PC-3 (cell line): ENCODE measurements around the gene NPR2.

Experiments used
- EZH2 ChIP-seq: fragments of 300-600 bp; sonication (generic); IDR thresholded peaks from one replicate; pipeline ENCODE4 v1.6.1; 2017; ENCODE audit warnings: antibody characterized with exemption, mild to moderate bottlenecking, low read length; ENCODE audit not compliant: unreplicated experiment
- TF ChIP-seq, protein P1 (sequence below): fragments of 300-600 bp; sonication (generic); conservative IDR thresholded peaks from 2 replicates; pipeline ENCODE4 v1.5.1; 2017; ENCODE audit warnings: antibody characterized with exemption, low read depth, mild to moderate bottlenecking, low read length

DNA sequence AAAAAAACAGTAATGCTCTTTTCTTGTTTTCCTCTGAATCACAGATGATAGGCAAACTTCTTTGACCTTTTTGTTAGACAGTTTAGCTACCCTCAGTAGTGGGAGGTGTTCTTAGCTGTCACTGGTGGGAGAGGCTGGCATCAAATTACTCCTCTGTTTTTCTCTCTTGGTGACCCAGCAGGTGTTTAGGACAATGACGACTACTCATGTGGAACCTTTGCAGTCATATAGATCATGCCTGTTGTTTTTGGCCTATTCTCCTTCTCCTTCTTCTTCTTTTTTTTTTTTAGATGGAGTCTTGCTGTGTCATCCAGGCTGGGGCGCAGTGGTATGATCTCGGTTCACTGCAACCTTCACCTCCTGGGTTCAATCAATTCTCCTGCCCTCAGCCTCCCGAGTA is 15.4 kb upstream of the NPR2 start:
- TF ChIP-seq, protein P1, sequence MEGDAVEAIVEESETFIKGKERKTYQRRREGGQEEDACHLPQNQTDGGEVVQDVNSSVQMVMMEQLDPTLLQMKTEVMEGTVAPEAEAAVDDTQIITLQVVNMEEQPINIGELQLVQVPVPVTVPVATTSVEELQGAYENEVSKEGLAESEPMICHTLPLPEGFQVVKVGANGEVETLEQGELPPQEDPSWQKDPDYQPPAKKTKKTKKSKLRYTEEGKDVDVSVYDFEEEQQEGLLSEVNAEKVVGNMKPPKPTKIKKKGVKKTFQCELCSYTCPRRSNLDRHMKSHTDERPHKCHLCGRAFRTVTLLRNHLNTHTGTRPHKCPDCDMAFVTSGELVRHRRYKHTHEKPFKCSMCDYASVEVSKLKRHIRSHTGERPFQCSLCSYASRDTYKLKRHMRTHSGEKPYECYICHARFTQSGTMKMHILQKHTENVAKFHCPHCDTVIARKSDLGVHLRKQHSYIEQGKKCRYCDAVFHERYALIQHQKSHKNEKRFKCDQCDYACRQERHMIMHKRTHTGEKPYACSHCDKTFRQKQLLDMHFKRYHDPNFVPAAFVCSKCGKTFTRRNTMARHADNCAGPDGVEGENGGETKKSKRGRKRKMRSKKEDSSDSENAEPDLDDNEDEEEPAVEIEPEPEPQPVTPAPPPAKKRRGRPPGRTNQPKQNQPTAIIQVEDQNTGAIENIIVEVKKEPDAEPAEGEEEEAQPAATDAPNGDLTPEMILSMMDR: no peak
- no peak for TF ChIP-seq EZH2
